GM12874 (cell line): ENCODE results near the gene RNU2-1.
"Not testable (repeated sequence)": the region's sequence is repeated elsewhere in the genome, so short reads cannot be mapped to it uniquely, and the experiment has no call there.

Experiments
- CTCF ChIP-seq: IDR thresholded peaks from 2 replicates; pipeline ENCODE4 v1.5.1; 2011; ENCODE audit warnings: low read depth, mild to moderate bottlenecking, control low read depth, low read length, moderate library complexity; ENCODE audit not compliant: insufficient read depth

The RNU2-1 gene

GRCh38 chr17:43233877-43234276 lies at the start of gene RNU2-1:
TSS of gene RNU2-1 (minus strand) at chr17:43233977.
- not testable (repeated sequence) for TF ChIP-seq CTCF

GRCh38 chr17:43228020-43228782 lies 5.6 kb downstream of the RNU2-1 start, which contains the start of gene CCDC200:
TSS of gene CCDC200 (minus strand) at chr17:43228623. CDS start at chr17:43228554, 69 bp downstream.
- not testable (repeated sequence) for TF ChIP-seq CTCF

GRCh38 chr17:43226393-43226792 lies 7.4 kb downstream of the RNU2-1 start:
- no peak for TF ChIP-seq CTCF

GRCh38 chr17:43224146-43224705 lies 9.6 kb downstream of the RNU2-1 start:
- no peak for TF ChIP-seq CTCF

- no peak for TF ChIP-seq CTCF
These were observed 13.2 kb downstream of the RNU2-1 start for GRCh38 chr17:43220511-43221125.

- no peak for TF ChIP-seq CTCF
These were observed 13.9 kb downstream of the RNU2-1 start for GRCh38 chr17:43219746-43220380.

- no peak for TF ChIP-seq CTCF
These were observed 14.8 kb downstream of the RNU2-1 start for GRCh38 chr17:43219001-43219400.
